Hypothalamus (tissue), 51 donors: ENCODE results near the gene CDH13.
A peak's percentile ranks its signal among the peaks of the same experiment; 100 is the strongest.

Experiments used
- DNase-seq, 51 donors: peaks; one replicate each; lab custom pipeline; 2025; lab: John Stamatoyannopoulos, UW

The CDH13 gene

GRCh38 chr16:83355570-83356218 is 728.9 kb downstream of the CDH13 start:
- peak in 1 of 51 donors; percentile 22 for DNase-seq

GRCh38 chr16:83356266-83356665 is 729.5 kb downstream of the CDH13 start:
- DNase-seq: peak in 14 of 51 donors; percentile 1 to 64 (median 9)

- no peak for DNase-seq
These were observed 730.2 kb downstream of the CDH13 start for GRCh38 chr16:83356986-83357385.

GRCh38 chr16:83363521-83363920 is 736.8 kb downstream of the CDH13 start:
- DNase-seq: peak in 1 of 51 donors; percentile 16

- no peak for DNase-seq
These were observed 738.4 kb downstream of the CDH13 start for GRCh38 chr16:83365166-83365565.

GRCh38 chr16:83366228-83366627 is 739.5 kb downstream of the CDH13 start:
- DNase-seq: no peak

- no peak for DNase-seq
These were observed 748.2 kb downstream of the CDH13 start for GRCh38 chr16:83374979-83375378.

GRCh38 chr16:83389751-83390150 is 763.0 kb downstream of the CDH13 start:
- no peak for DNase-seq

- no peak for DNase-seq
These were observed 764.0 kb downstream of the CDH13 start for GRCh38 chr16:83390759-83391158.

GRCh38 chr16:83392743-83393142 is 766.0 kb downstream of the CDH13 start:
- DNase-seq: no peak

- no peak for DNase-seq
These were observed 766.6 kb downstream of the CDH13 start for GRCh38 chr16:83393196-83393981.

- no peak for DNase-seq
These were observed 771.0 kb downstream of the CDH13 start for GRCh38 chr16:83397601-83398291.

GRCh38 chr16:83400234-83400633 is 773.5 kb downstream of the CDH13 start:
- no peak for DNase-seq

- no peak for DNase-seq
These were observed 775.5 kb downstream of the CDH13 start for GRCh38 chr16:83402160-83402814.

- no peak for DNase-seq
These were observed 776.2 kb downstream of the CDH13 start for GRCh38 chr16:83402967-83403366.

- DNase-seq: no peak
These were observed 777.0 kb downstream of the CDH13 start for GRCh38 chr16:83403761-83404160.

- DNase-seq: no peak
These were observed 777.5 kb downstream of the CDH13 start for GRCh38 chr16:83404261-83404660.

GRCh38 chr16:83407928-83408327 is 781.2 kb downstream of the CDH13 start:
- no peak for DNase-seq

GRCh38 chr16:83409347-83409746 is 782.6 kb downstream of the CDH13 start:
- DNase-seq: no peak

- no peak for DNase-seq
These were observed 791.8 kb downstream of the CDH13 start for GRCh38 chr16:83418565-83418964.

GRCh38 chr16:83420206-83420760 is 793.5 kb downstream of the CDH13 start:
- DNase-seq: peak in 1 of 51 donors; percentile 6
